HEK293 (cell line): ENCODE results near the gene OR6K3.

Source experiments
- CTCF ChIA-PET: fragments of 350-600 bp; formaldehyde crosslinking; extraction: SDS; loops from one replicate; lab custom pipeline; 2021; ENCODE audit warnings: antibody characterized with exemption; lab: Yijun Ruan, JAX
- POLR2A ChIA-PET: fragments of 300-600 bp; formaldehyde crosslinking; extraction: SDS; loops from one replicate; lab custom pipeline; 2020; ENCODE audit warnings: antibody characterized with exemption, inconsistent platforms; lab: Yijun Ruan, JAX
- H3K27ac ChIP-seq: fragments of 200-500 bp; sonication (Bioruptor generic); 2 replicates; pipeline ENCODE4 v1.5.1; 2014; ENCODE audit warnings: low read depth, low read length, control low read depth, inconsistent platforms; ENCODE audit errors: extremely low read depth
- H3K36me3 ChIP-seq, 2 experiments: fragments of 200-500 bp in 1 of 2; sonication (Bioruptor generic) in 1 of 2; 1 replicate in 1 of 2; 2 replicates in 1 of 2; pipeline ENCODE4 v1.5.1; 2014 to 2017; ENCODE audit warnings: inconsistent platforms in 2 of 2, low read length in 2 of 2; ENCODE audit not compliant: control insufficient read depth in 2 of 2, insufficient read depth in 1 of 2
- H3K4me1 ChIP-seq: fragments of 200-500 bp; sonication (Bioruptor generic); 2 replicates; pipeline ENCODE4 v1.5.1; 2014; ENCODE audit warnings: mild to moderate bottlenecking, low read length, inconsistent platforms; ENCODE audit not compliant: control insufficient read depth, insufficient read depth
- H3K4me3 ChIP-seq: 2 replicates; pipeline ENCODE4 v1.5.1; 2011; ENCODE audit warnings: low read depth, mild to moderate bottlenecking, control low read depth, low read length, moderate library complexity
- H3K9me3 ChIP-seq: fragments of 200-500 bp; sonication (Bioruptor generic); 2 replicates; pipeline ENCODE4 v1.5.1; 2014; ENCODE audit warnings: low read depth, low read length, inconsistent platforms; ENCODE audit not compliant: control insufficient read depth, insufficient read depth
- KLF16 ChIP-seq: fragments of 450-650 bp; formaldehyde crosslinking; IDR thresholded peaks from 2 replicates; pipeline ENCODE4 v1.5.1; 2017; ENCODE audit warnings: missing biosample characterization, missing genetic modification characterization
- KLF7 ChIP-seq: fragments of 450-650 bp; formaldehyde crosslinking; IDR thresholded peaks from 2 replicates; pipeline ENCODE4 v1.5.1; 2016; ENCODE audit warnings: missing biosample characterization, missing genetic modification characterization, borderline replicate concordance
- MEIS1 ChIP-seq: sonication (generic); formaldehyde crosslinking; IDR thresholded peaks from 2 replicates; pipeline ENCODE4 v1.8.1; 2022; ENCODE audit warnings: missing genetic modification reagents, mild to moderate bottlenecking, borderline replicate concordance
- RBAK ChIP-seq: fragments of 450-650 bp; formaldehyde crosslinking; IDR thresholded peaks from 2 replicates; pipeline ENCODE4 v1.5.1; 2016; ENCODE audit warnings: missing biosample characterization, missing genetic modification characterization
- TRIM28 ChIP-seq: IDR thresholded peaks from 2 replicates; pipeline ENCODE4 v1.6.1; 2011; ENCODE audit warnings: low read length, control low read depth, borderline replicate concordance
- ZNF155 ChIP-seq: fragments of 450-650 bp; formaldehyde crosslinking; IDR thresholded peaks from 2 replicates; pipeline ENCODE4 v1.5.1; 2016; ENCODE audit warnings: missing biosample characterization, missing genetic modification characterization
- ZNF174 ChIP-seq: fragments of 450-650 bp; formaldehyde crosslinking; IDR thresholded peaks from 2 replicates; pipeline ENCODE4 v1.5.0; 2017; ENCODE audit warnings: missing biosample characterization, mild to moderate bottlenecking, missing genetic modification characterization
- ZNF341 ChIP-seq: fragments of 450-650 bp; formaldehyde crosslinking; IDR thresholded peaks from 2 replicates; pipeline ENCODE4; 2016; ENCODE audit warnings: low read depth, missing biosample characterization, missing genetic modification characterization
- ZNF404 ChIP-seq: fragments of 450-650 bp; formaldehyde crosslinking; IDR thresholded peaks from 2 replicates; pipeline ENCODE4 v1.5.1; 2017; ENCODE audit warnings: missing biosample characterization, missing genetic modification characterization
- ZNF48 ChIP-seq: fragments of 450-650 bp; formaldehyde crosslinking; IDR thresholded peaks from 2 replicates; pipeline ENCODE4 v1.5.1; 2016; ENCODE audit warnings: missing biosample characterization, missing genetic modification characterization
- ZNF514 ChIP-seq: fragments of 450-650 bp; formaldehyde crosslinking; IDR thresholded peaks from 2 replicates; pipeline ENCODE4 v1.5.1; 2016; ENCODE audit warnings: missing biosample characterization, missing genetic modification characterization
- ZNF530 ChIP-seq: fragments of 450-650 bp; formaldehyde crosslinking; IDR thresholded peaks from 2 replicates; pipeline ENCODE4 v1.5.1; 2016; ENCODE audit warnings: low read depth, missing biosample characterization, missing genetic modification characterization
- ZNF621 ChIP-seq: fragments of 450-650 bp; formaldehyde crosslinking; IDR thresholded peaks from 2 replicates; pipeline ENCODE4 v1.5.1; 2017; ENCODE audit warnings: missing biosample characterization, missing genetic modification characterization
- ZNF654 ChIP-seq: fragments of 450-650 bp; formaldehyde crosslinking; IDR thresholded peaks from 2 replicates; pipeline ENCODE4 v1.5.1; 2016; ENCODE audit warnings: low read depth, missing biosample characterization, missing genetic modification characterization
- ZNF677 ChIP-seq: fragments of 450-650 bp; IDR thresholded peaks from 2 replicates; pipeline ENCODE4 v1.5.0; 2018; ENCODE audit warnings: missing biosample characterization, mild to moderate bottlenecking, missing genetic modification characterization, moderate library complexity
- ZNF776 ChIP-seq: fragments of 450-650 bp; formaldehyde crosslinking; IDR thresholded peaks from 2 replicates; pipeline ENCODE4 v1.5.0; 2017; ENCODE audit warnings: missing biosample characterization, missing genetic modification characterization, borderline replicate concordance
- ZSCAN30 ChIP-seq: fragments of 450-650 bp; IDR thresholded peaks from 2 replicates; pipeline ENCODE4 v1.5.1; 2018; ENCODE audit warnings: missing biosample characterization, mild to moderate bottlenecking, missing genetic modification characterization, moderate library complexity
- TF ChIP-seq, protein P1 (sequence below): fragments of 450-650 bp; formaldehyde crosslinking; IDR thresholded peaks from 2 replicates; pipeline ENCODE4 v1.5.1; 2016; ENCODE audit warnings: missing biosample characterization, missing genetic modification characterization
- TF ChIP-seq, protein P2 (sequence below): fragments of 450-650 bp; formaldehyde crosslinking; IDR thresholded peaks from 2 replicates; pipeline ENCODE4 v1.5.1; 2017; ENCODE audit warnings: missing biosample characterization, missing genetic modification characterization
- TF ChIP-seq, protein P3 (sequence below): fragments of 450-650 bp; formaldehyde crosslinking; conservative IDR thresholded peaks from 2 replicates; pipeline ENCODE4 v1.5.1; 2016; ENCODE audit warnings: low read depth, missing biosample characterization, missing genetic modification characterization
- TF ChIP-seq, protein P4 (sequence below): fragments of 450-650 bp; formaldehyde crosslinking; IDR thresholded peaks from 2 replicates; pipeline ENCODE4 v1.5.1; 2016; ENCODE audit warnings: missing biosample characterization, missing genetic modification characterization, borderline replicate concordance

OR6K3 gene

DNA sequence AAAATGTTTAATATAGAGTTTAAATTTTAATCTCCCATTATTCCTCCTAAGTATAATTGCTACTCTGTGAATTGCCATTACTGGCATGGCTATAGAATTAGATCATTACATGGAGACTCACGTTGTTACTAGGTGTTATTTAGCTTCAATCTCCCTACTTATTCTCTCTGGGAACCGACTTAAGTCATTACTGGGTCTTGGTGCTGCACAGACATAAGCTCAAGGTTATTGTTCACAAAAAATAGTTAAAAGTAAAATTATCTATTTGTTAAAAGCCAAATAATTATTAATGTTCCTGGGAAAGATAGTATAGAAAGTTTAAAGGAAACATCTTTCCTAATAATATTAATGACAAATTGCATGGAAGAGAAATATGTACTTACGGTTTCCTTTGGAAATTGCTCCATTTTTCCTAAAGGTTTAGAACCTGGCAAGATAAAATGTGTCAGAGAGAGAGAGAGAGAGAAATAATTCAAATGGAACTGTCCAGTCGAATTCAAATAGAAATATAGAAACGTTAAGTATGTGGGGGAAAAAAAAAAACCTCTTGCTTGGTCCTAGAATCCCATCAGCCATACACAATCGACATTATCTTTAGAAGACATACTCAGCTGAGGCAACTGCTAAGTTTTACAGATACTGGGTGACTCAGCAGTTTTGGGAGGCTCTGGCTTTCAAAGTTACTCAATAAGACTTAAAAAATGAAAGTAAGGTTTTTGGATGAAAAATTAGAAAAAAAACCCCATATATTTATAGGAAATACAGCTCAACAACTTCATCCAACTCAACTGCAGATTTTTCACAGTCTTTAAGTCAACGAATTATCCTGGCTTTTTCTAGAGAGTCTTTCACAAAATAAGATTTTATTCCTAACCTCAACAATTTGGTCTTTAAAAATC, 34.2 kb downstream of the OR6K3 start, which contains the start of gene SPTA1 (continued):
- TF ChIP-seq, protein P1, sequence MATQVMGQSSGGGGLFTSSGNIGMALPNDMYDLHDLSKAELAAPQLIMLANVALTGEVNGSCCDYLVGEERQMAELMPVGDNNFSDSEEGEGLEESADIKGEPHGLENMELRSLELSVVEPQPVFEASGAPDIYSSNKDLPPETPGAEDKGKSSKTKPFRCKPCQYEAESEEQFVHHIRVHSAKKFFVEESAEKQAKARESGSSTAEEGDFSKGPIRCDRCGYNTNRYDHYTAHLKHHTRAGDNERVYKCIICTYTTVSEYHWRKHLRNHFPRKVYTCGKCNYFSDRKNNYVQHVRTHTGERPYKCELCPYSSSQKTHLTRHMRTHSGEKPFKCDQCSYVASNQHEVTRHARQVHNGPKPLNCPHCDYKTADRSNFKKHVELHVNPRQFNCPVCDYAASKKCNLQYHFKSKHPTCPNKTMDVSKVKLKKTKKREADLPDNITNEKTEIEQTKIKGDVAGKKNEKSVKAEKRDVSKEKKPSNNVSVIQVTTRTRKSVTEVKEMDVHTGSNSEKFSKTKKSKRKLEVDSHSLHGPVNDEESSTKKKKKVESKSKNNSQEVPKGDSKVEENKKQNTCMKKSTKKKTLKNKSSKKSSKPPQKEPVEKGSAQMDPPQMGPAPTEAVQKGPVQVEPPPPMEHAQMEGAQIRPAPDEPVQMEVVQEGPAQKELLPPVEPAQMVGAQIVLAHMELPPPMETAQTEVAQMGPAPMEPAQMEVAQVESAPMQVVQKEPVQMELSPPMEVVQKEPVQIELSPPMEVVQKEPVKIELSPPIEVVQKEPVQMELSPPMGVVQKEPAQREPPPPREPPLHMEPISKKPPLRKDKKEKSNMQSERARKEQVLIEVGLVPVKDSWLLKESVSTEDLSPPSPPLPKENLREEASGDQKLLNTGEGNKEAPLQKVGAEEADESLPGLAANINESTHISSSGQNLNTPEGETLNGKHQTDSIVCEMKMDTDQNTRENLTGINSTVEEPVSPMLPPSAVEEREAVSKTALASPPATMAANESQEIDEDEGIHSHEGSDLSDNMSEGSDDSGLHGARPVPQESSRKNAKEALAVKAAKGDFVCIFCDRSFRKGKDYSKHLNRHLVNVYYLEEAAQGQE: no peak
- TF ChIP-seq ZNF677: no peak
- TF ChIP-seq ZNF514: no peak
- TF ChIP-seq TRIM28: no peak
- TF ChIP-seq ZNF530 (tag by site-specific recombination): no peak
- TF ChIP-seq ZNF654 (tag by site-specific recombination): no peak
- TF ChIP-seq RBAK: no peak
- TF ChIP-seq, protein P2, sequence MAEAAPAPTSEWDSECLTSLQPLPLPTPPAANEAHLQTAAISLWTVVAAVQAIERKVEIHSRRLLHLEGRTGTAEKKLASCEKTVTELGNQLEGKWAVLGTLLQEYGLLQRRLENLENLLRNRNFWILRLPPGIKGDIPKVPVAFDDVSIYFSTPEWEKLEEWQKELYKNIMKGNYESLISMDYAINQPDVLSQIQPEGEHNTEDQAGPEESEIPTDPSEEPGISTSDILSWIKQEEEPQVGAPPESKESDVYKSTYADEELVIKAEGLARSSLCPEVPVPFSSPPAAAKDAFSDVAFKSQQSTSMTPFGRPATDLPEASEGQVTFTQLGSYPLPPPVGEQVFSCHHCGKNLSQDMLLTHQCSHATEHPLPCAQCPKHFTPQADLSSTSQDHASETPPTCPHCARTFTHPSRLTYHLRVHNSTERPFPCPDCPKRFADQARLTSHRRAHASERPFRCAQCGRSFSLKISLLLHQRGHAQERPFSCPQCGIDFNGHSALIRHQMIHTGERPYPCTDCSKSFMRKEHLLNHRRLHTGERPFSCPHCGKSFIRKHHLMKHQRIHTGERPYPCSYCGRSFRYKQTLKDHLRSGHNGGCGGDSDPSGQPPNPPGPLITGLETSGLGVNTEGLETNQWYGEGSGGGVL (tag by site-specific recombination): no peak
- TF ChIP-seq ZNF155: no peak
- no peak for TF ChIP-seq ZNF776
- TF ChIP-seq, protein P3, sequence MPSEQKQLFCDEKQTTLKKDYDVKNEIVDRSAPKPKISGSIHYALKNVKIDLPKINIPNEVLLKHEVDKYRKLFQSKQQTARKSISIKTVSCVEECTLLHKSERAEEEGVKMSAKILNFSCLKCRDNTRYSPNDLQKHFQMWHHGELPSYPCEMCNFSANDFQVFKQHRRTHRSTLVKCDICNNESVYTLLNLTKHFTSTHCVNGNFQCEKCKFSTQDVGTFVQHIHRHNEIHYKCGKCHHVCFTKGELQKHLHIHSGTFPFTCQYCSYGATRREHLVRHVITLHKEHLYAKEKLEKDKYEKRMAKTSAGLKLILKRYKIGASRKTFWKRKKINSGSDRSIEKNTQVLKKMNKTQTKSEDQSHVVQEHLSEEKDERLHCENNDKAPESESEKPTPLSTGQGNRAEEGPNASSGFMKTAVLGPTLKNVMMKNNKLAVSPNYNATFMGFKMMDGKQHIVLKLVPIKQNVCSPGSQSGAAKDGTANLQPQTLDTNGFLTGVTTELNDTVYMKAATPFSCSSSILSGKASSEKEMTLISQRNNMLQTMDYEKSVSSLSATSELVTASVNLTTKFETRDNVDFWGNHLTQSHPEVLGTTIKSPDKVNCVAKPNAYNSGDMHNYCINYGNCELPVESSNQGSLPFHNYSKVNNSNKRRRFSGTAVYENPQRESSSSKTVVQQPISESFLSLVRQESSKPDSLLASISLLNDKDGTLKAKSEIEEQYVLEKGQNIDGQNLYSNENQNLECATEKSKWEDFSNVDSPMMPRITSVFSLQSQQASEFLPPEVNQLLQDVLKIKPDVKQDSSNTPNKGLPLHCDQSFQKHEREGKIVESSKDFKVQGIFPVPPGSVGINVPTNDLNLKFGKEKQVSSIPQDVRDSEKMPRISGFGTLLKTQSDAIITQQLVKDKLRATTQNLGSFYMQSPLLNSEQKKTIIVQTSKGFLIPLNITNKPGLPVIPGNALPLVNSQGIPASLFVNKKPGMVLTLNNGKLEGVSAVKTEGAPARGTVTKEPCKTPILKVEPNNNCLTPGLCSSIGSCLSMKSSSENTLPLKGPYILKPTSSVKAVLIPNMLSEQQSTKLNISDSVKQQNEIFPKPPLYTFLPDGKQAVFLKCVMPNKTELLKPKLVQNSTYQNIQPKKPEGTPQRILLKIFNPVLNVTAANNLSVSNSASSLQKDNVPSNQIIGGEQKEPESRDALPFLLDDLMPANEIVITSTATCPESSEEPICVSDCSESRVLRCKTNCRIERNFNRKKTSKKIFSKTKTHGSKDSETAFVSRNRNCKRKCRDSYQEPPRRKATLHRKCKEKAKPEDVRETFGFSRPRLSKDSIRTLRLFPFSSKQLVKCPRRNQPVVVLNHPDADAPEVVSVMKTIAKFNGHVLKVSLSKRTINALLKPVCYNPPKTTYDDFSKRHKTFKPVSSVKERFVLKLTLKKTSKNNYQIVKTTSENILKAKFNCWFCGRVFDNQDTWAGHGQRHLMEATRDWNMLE (tag by site-specific recombination): no peak
- TF ChIP-seq ZNF174 (tag by site-specific recombination): no peak

DNA sequence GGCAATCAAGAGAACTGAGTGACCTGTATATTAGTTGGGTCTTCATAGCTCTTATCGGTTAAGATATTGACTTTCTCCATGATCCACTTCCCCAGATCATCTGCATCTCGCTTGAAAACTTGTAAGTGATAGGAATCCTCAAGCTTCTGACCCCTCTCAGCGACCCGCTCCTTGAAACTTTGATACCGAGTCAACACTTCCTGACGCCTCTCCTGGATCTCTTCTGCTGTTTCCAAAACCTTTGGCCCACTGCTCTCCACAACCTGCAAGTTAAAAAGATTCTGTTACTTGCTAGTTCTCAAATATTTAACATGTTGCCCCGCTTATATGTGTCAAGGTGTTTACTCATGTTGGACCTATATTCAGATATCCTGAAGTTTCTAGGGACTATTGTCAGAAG, 35.4 kb downstream of the OR6K3 start:
- ChIA-PET POLR2A (no interaction called here), CTCF (no interaction called here)
- Histone ChIP-seq H3K4me1 (no peaks in the 10 kb centered on the region), H3K4me3 (no peak overlapping the region), H3K9me3 (no peaks in the 10 kb centered on the region), H3K36me3 (no peaks in the 10 kb centered on the region), H3K27ac (no peak overlapping the region)
- TF ChIP-seq ZNF621 (tag by site-specific recombination) (no peak), ZNF48 (tag by site-specific recombination) (no peak), ZNF404 (tag by site-specific recombination) (no peak), MEIS1 (CRISPR knock-in tag) (no peak), KLF16 (no peak), ZNF341 (tag by site-specific recombination) (no peak), ZSCAN30 (tag by site-specific recombination) (no peak), KLF7 (tag by site-specific recombination) (no peak)
- TF ChIP-seq, protein P4, sequence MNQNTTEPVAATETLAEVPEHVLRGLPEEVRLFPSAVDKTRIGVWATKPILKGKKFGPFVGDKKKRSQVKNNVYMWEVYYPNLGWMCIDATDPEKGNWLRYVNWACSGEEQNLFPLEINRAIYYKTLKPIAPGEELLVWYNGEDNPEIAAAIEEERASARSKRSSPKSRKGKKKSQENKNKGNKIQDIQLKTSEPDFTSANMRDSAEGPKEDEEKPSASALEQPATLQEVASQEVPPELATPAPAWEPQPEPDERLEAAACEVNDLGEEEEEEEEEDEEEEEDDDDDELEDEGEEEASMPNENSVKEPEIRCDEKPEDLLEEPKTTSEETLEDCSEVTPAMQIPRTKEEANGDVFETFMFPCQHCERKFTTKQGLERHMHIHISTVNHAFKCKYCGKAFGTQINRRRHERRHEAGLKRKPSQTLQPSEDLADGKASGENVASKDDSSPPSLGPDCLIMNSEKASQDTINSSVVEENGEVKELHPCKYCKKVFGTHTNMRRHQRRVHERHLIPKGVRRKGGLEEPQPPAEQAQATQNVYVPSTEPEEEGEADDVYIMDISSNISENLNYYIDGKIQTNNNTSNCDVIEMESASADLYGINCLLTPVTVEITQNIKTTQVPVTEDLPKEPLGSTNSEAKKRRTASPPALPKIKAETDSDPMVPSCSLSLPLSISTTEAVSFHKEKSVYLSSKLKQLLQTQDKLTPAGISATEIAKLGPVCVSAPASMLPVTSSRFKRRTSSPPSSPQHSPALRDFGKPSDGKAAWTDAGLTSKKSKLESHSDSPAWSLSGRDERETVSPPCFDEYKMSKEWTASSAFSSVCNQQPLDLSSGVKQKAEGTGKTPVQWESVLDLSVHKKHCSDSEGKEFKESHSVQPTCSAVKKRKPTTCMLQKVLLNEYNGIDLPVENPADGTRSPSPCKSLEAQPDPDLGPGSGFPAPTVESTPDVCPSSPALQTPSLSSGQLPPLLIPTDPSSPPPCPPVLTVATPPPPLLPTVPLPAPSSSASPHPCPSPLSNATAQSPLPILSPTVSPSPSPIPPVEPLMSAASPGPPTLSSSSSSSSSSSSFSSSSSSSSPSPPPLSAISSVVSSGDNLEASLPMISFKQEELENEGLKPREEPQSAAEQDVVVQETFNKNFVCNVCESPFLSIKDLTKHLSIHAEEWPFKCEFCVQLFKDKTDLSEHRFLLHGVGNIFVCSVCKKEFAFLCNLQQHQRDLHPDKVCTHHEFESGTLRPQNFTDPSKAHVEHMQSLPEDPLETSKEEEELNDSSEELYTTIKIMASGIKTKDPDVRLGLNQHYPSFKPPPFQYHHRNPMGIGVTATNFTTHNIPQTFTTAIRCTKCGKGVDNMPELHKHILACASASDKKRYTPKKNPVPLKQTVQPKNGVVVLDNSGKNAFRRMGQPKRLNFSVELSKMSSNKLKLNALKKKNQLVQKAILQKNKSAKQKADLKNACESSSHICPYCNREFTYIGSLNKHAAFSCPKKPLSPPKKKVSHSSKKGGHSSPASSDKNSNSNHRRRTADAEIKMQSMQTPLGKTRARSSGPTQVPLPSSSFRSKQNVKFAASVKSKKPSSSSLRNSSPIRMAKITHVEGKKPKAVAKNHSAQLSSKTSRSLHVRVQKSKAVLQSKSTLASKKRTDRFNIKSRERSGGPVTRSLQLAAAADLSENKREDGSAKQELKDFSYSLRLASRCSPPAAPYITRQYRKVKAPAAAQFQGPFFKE (tag by site-specific recombination): no peak
